ENCODE data around the gene ARHGEF2.

ARHGEF2 gene

DNA sequence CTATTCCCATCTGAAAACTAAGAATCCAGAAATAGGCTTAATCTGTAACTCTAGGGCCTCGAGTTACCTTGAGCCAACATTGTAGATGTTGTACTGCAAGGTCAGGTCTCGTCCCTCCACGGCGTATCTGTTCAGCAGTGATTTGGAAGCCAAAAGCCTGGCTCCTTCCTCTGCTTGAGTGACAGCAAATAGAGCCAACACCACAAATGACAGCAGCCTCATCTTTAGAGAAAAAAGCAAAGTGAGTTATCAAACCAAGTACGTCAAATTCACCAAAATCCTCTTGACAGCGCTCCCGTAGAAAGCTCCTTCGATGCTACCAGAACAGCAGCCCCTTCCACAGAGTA is 41.6 kb upstream of the ARHGEF2 start:
- no peak for TF ChIP-seq CTCF (IDR thresholded peaks at IDR 0.05; ENCODE audit: low read depth, low read length, poor library complexity, severe bottlenecking)
- TF ChIP-seq EZH2phosphoT487 (IDR thresholded peaks at IDR 0.05; ENCODE audit: borderline replicate concordance, low read length): no peak
- peak overlapping the region; percentile 95 for H3K4me2 ChIP-seq (ENCODE audit: low read length)
- H3K27ac ChIP-seq (ENCODE audit: low read depth, low read length): no peak overlapping the region
- H3F3A ChIP-seq (ENCODE audit: control insufficient read depth, insufficient read depth): no peaks in the 10 kb centered on the region
- peaks cover 39% of the 10 kb centered on the region for H3K36me3 ChIP-seq (ENCODE audit: control insufficient read depth, low read length)
- H3K9me2 ChIP-seq (replicated peaks; ENCODE audit: control insufficient read depth, low read length): no peaks in the 10 kb centered on the region
- peaks cover 19% of the 10 kb centered on the region for H3K4me1 ChIP-seq (ENCODE audit: control insufficient read depth, low read length)
- H3K4me3 ChIP-seq (ENCODE audit: low read length): peak overlapping the region; percentile 91
- H3K79me2 ChIP-seq (ENCODE audit: control insufficient read depth, low read length): peaks cover 31% of the 10 kb centered on the region
- no peaks in the 10 kb centered on the region for H3K27me3 ChIP-seq (ENCODE audit: control insufficient read depth, low read length)
- no peaks in the 10 kb centered on the region for H3K9me3 ChIP-seq (ENCODE audit: control insufficient read depth, insufficient read depth, low read length)
- H4K20me1 ChIP-seq (ENCODE audit: control insufficient read depth, insufficient read depth, low read depth, low read length): no peaks in the 10 kb centered on the region

DNA sequence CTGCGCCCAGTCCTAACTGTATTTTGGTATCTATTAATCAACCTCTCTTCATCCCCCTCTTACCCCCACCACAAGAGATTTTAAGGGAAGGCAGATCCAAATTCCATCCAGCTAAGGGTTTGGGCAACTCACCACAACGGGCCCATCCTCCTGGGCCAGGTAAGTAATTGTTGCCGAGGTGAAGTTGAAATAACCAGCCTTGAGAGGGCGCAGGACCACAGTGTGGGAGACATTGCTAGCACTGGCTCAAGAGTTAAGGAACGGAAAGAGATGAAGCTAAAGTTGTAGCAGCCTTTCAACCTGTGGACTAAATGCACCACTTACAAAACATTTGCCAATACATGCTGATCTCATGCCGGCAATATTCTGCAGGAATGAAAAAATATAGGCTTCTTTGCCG is 36.5 kb upstream of the ARHGEF2 start:
- no peak overlapping the region for H3K4me2 ChIP-seq (ENCODE audit: low read length)
- H3K79me2 ChIP-seq (ENCODE audit: control insufficient read depth, low read length): peaks cover 18% of the 10 kb centered on the region
- no peaks in the 10 kb centered on the region for H3K27me3 ChIP-seq (ENCODE audit: control insufficient read depth, low read length)
- H3K36me3 ChIP-seq (ENCODE audit: control insufficient read depth, low read length): peaks cover 80% of the 10 kb centered on the region
- no peaks in the 10 kb centered on the region for H3K9me2 ChIP-seq (replicated peaks; ENCODE audit: control insufficient read depth, low read length)
- H3K9me3 ChIP-seq (ENCODE audit: control insufficient read depth, insufficient read depth, low read length): no peaks in the 10 kb centered on the region
- H3K27ac ChIP-seq (ENCODE audit: low read depth, low read length): no peak overlapping the region
- H3F3A ChIP-seq (ENCODE audit: control insufficient read depth, insufficient read depth): no peaks in the 10 kb centered on the region
- no peaks in the 10 kb centered on the region for H4K20me1 ChIP-seq (ENCODE audit: control insufficient read depth, insufficient read depth, low read depth, low read length)
- TF ChIP-seq EZH2phosphoT487 (IDR thresholded peaks at IDR 0.05; ENCODE audit: borderline replicate concordance, low read length) (no peak), CTCF (IDR thresholded peaks at IDR 0.05; ENCODE audit: low read depth, low read length, poor library complexity, severe bottlenecking) (no peak)
- H3K4me3 ChIP-seq (ENCODE audit: low read length): no peak overlapping the region
- peaks cover 5% of the 10 kb centered on the region for H3K4me1 ChIP-seq (ENCODE audit: control insufficient read depth, low read length)

GRCh38 chr1:156012051-156012817 is 33.9 kb upstream of the ARHGEF2 start:
- H4K20me1 ChIP-seq (ENCODE audit: control insufficient read depth, insufficient read depth, low read depth, low read length): no peaks in the 10 kb centered on the region
- no peak overlapping the region for H3K4me2 ChIP-seq (ENCODE audit: low read length)
- H3K27ac ChIP-seq (ENCODE audit: low read depth, low read length): no peak overlapping the region
- H3K27me3 ChIP-seq (ENCODE audit: control insufficient read depth, low read length): no peaks in the 10 kb centered on the region
- H3K4me1 ChIP-seq (ENCODE audit: control insufficient read depth, low read length): no peaks in the 10 kb centered on the region
- peaks cover 71% of the 10 kb centered on the region for H3K36me3 ChIP-seq (ENCODE audit: control insufficient read depth, low read length)
- TF ChIP-seq EZH2phosphoT487 (IDR thresholded peaks at IDR 0.05; ENCODE audit: borderline replicate concordance, low read length): no peak
- TF ChIP-seq CTCF (IDR thresholded peaks at IDR 0.05; ENCODE audit: low read depth, low read length, poor library complexity, severe bottlenecking): no peak
- no peak overlapping the region for H3K4me3 ChIP-seq (ENCODE audit: low read length)
- no peaks in the 10 kb centered on the region for H3F3A ChIP-seq (ENCODE audit: control insufficient read depth, insufficient read depth)
- H3K79me2 ChIP-seq (ENCODE audit: control insufficient read depth, low read length): no peaks in the 10 kb centered on the region
- H3K9me3 ChIP-seq (ENCODE audit: control insufficient read depth, insufficient read depth, low read length): no peaks in the 10 kb centered on the region
- H3K9me2 ChIP-seq (replicated peaks; ENCODE audit: control insufficient read depth, low read length): no peaks in the 10 kb centered on the region
